HCT116 (cell line): ENCODE data around the gene SCN2B. TPM values are rescaled to one million over a fixed set of nuclear protein-coding genes. Genes with fewer than 3 reads are reported as not detected.

Source experiments
- ATAC-seq: fragments of 200-7000 bp; cut with Tn5 transposase; 2 replicates; pipeline ENCODE4 v1.9.1; 2020; ENCODE audit warnings: mild to moderate bottlenecking, moderate library complexity
- BruUV-seq: library from RNA; stranded (reverse); fragments of 400-500 nt; replicated peaks from 2 replicates; lab custom pipeline; 2021; lab: Mats Ljungman, UMichigan
- CTCF ChIA-PET: fragments of 300-600 bp; sonication (Branson Sonifier 250); formaldehyde crosslinking; loops from one replicate; lab custom pipeline; 2021; ENCODE audit warnings: antibody characterized with exemption; lab: Charles Lee
- POLR2A ChIA-PET: fragments of 300-600, 350-600 bp; sonication (Branson Sonifier 250); formaldehyde crosslinking; loops from one replicate; lab custom pipeline; 2021; ENCODE audit warnings: antibody characterized with exemption; lab: Charles Lee
- RAD21 ChIA-PET, 2 experiments: fragments of 300-600 bp; sonication (Branson Sonifier 250); formaldehyde crosslinking; loops; one replicate each; lab custom pipeline; 2023; ENCODE audit warnings: low total read pairs in 2 of 2; ENCODE audit not compliant: uncharacterized antibody in 2 of 2, unreplicated experiment in 2 of 2, low non-redundant PET in 1 of 2; lab: Charles Lee
- DNase-seq: peaks from one replicate; pipeline ENCODE4 v3.0.0-alpha.2; 2010; ENCODE audit warnings: low read depth, low spot score
- H2AFZ ChIP-seq: fragments of 200-600 bp; shearing (Covaris generic), sonication (generic); 2 replicates; pipeline ENCODE4 v1.6.1; 2017; ENCODE audit warnings: low read depth, mixed run types, mixed read lengths, antibody characterized with exemption, low read length; ENCODE audit not compliant: poor library complexity, severe bottlenecking
- H3K27ac ChIP-seq: 2 replicates; pipeline ENCODE4 v1.5.1; 2012; ENCODE audit warnings: low read depth, low read length
- H3K27me3 ChIP-seq: fragments of 200-600 bp; sonication (generic); 2 replicates; pipeline ENCODE4 v1.6.1; 2016; ENCODE audit warnings: mixed run types, low read length, mixed read lengths; ENCODE audit not compliant: insufficient read depth
- H3K36me3 ChIP-seq, 2 experiments: fragments of 200-500 bp in 1 of 2; fragments of 200-600 bp in 1 of 2; sonication (Bioruptor generic) in 1 of 2; sonication (generic) in 1 of 2; 2 replicates each; pipeline versions ENCODE4 v1.5.1 to v1.6.1; 2014 to 2016; ENCODE audit warnings: low read length in 2 of 2, inconsistent platforms in 1 of 2, mixed read lengths in 1 of 2, mixed run types in 1 of 2; ENCODE audit not compliant: insufficient read depth in 2 of 2, control insufficient read depth in 1 of 2
- H3K4me1 ChIP-seq, 2 experiments: fragments of 200-600 bp in 1 of 2; sonication (generic) in 1 of 2; 2 replicates each; pipeline versions ENCODE4 v1.5.1 to v1.6.1; 2012 to 2017; ENCODE audit warnings: low read length in 2 of 2, inconsistent platforms in 1 of 2, mild to moderate bottlenecking in 1 of 2, mixed read lengths in 1 of 2, mixed run types in 1 of 2, moderate library complexity in 1 of 2; ENCODE audit not compliant: insufficient read depth in 2 of 2, control insufficient read depth in 1 of 2
- H3K4me2 ChIP-seq: fragments of 200-600 bp; sonication (generic); 2 replicates; pipeline ENCODE4 v1.6.1; 2017; ENCODE audit warnings: mixed run types, low read length, mixed read lengths
- H3K4me3 ChIP-seq, 2 experiments: fragments of 200-600 bp in 1 of 2; sonication (generic) in 1 of 2; replicated peaks in 1 of 2; 2 replicates each; pipeline ENCODE4 v1.5.1; 2011 to 2016; ENCODE audit warnings: low read length in 2 of 2, control low read depth in 1 of 2, low read depth in 1 of 2, mild to moderate bottlenecking in 1 of 2, mixed read lengths in 1 of 2, mixed run types in 1 of 2
- H3K79me2 ChIP-seq: fragments of 200-600 bp; sonication (generic); 2 replicates; pipeline ENCODE4 v1.6.1; 2017; ENCODE audit warnings: mild to moderate bottlenecking, mixed run types, low read length, moderate library complexity, mixed read lengths; ENCODE audit not compliant: insufficient read depth
- H3K9ac ChIP-seq: fragments of 200-600 bp; sonication (generic); 2 replicates; pipeline ENCODE4 v1.6.1; 2016; ENCODE audit warnings: low read length, mixed read lengths
- H3K9me2 ChIP-seq: fragments of 200-600 bp; sonication (generic), shearing (Covaris generic); 2 replicates; pipeline ENCODE4 v1.6.1; 2017; ENCODE audit warnings: mixed run types, mild to moderate bottlenecking, moderate library complexity; ENCODE audit not compliant: insufficient read depth
- H3K9me3 ChIP-seq, 2 experiments: fragments of 200-500 bp in 1 of 2; fragments of 200-600 bp in 1 of 2; sonication (Bioruptor generic) in 1 of 2; sonication (generic) in 1 of 2; 2 replicates each; pipeline ENCODE4 v1.6.1; 2014 to 2017; ENCODE audit warnings: low read length in 2 of 2, mixed read lengths in 2 of 2, inconsistent platforms in 1 of 2, low read depth in 1 of 2, mild to moderate bottlenecking in 1 of 2, mixed run types in 1 of 2, moderate library complexity in 1 of 2; ENCODE audit not compliant: control insufficient read depth in 1 of 2, insufficient read depth in 1 of 2
- H4K20me1 ChIP-seq: fragments of 200-600 bp; sonication (generic), shearing (Covaris generic); 2 replicates; pipeline ENCODE4 v1.6.1; 2017; ENCODE audit warnings: mixed run types, mild to moderate bottlenecking, moderate library complexity; ENCODE audit not compliant: insufficient read depth
- ATF3 ChIP-seq: IDR thresholded peaks from 2 replicates; pipeline ENCODE4 v1.6.1; 2012
- CBX3 ChIP-seq: IDR thresholded peaks from 2 replicates; pipeline ENCODE4 v1.6.1; 2012; ENCODE audit warnings: low read depth
- EGR1 ChIP-seq: IDR thresholded peaks from 2 replicates; pipeline ENCODE4 v1.6.1; 2012; ENCODE audit warnings: low read depth
- ELF1 ChIP-seq: IDR thresholded peaks from 2 replicates; pipeline ENCODE4 v1.6.1; 2012; ENCODE audit warnings: low read depth, borderline replicate concordance
- POLR2A ChIP-seq: IDR thresholded peaks from 2 replicates; pipeline ENCODE4 v1.7.0; 2011; ENCODE audit warnings: borderline replicate concordance; ENCODE audit not compliant: insufficient read depth, insufficient read length; ENCODE audit errors: extremely low read depth
- ZBTB33 ChIP-seq: IDR thresholded peaks from 2 replicates; pipeline ENCODE4 v1.6.1; 2011; ENCODE audit warnings: mild to moderate bottlenecking, low read length, moderate library complexity; ENCODE audit not compliant: insufficient replicate concordance; ENCODE audit errors: extremely low read depth
- intact Hi-C: fragments of 100-400 bp; cut with micrococcal nuclease; formaldehyde crosslinking; loops from 2 replicates; pipeline ENCODE4 v1.10.0; 2022
- total RNA-seq: library from RNA; stranded (reverse); gene quantifications from one replicate; pipeline ENCODE4 v1.2.1, GENCODE V29; 2021; ENCODE audit not compliant: unreplicated experiment

SCN2B gene
- total RNA-seq, 1 experiment from 2014 or later: not detected

DNA sequence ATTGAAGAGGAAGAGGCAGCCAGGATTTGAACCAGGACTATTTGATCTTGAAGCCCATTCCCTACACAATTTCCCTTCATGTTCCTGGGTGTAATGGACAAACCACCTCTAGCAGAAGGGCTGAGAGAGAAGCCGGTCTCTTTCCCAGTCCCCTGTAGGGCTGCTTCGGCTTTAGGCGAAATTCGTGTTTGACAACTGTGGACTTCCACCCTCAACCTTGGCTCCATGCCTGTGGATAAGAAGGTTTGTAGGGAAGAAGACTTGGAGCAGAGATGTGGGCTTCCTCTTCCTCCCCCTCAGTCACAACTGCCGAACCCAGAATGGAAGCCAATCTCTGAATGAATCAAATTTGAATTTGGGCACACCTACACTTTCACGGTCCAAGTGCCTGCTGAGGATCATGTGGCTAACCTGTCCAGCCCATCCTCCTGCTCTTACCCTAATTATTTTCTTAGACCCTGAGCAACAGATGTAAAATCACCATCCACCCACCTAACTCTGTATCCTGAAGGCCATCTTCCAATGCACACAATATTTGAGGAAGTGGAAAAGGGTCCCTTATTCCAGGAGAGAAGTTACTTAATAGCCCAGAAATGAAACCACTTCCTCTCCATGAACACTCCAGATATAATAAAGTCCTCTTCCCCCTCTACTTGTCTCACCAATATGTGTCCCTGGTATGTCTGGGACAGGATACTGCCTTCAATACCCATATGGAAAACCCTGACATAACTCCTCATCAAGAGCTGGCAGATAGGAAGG is 10.1 kb upstream of the SCN2B start:
- no peaks in the 10 kb centered on the region for H4K20me1 ChIP-seq
- H3K27ac ChIP-seq: no peak overlapping the region
- ChIA-PET RAD21 (no interaction called here), POLR2A (no interaction called here), CTCF (no interaction called here)
- no peak overlapping the region for H3K9ac ChIP-seq
- H3K4me1 ChIP-seq: no peaks in the 10 kb centered on the region
- TF ChIP-seq CBX3: no peak
- no peak for TF ChIP-seq ZBTB33
- no peak for TF ChIP-seq ELF1
- TF ChIP-seq POLR2A: no peak
- TF ChIP-seq ATF3: no peak
- TF ChIP-seq EGR1: no peak
- no peak for DNase-seq
- H3K4me3 ChIP-seq: no peak overlapping the region
- BruUV-seq: no TSS peak
- H3K9me3 ChIP-seq: no peaks in the 10 kb centered on the region
- no peak for ATAC-seq
- no peak overlapping the region for H3K4me2 ChIP-seq
- H3K27me3 ChIP-seq: no peaks in the 10 kb centered on the region
- H2AFZ ChIP-seq: no peak overlapping the region
- intact Hi-C loops: no loop called here
- no peaks in the 10 kb centered on the region for H3K36me3 ChIP-seq
- no peaks in the 10 kb centered on the region for H3K79me2 ChIP-seq
- H3K9me2 ChIP-seq: no peaks in the 10 kb centered on the region
